Gastroesophageal sphincter (tissue), 4 donors: ENCODE results near the gene SGMS2. TPM values are rescaled to one million over a fixed set of nuclear protein-coding genes. Genes with fewer than 3 reads are reported as not detected.

ENCODE experiments used
- ATAC-seq: fragments of 150-250 bp; one replicate; pipeline ENCODE4 v1.9.1; 2016; ENCODE audit warnings: mild to moderate bottlenecking, moderate library complexity
- H3K27ac ChIP-seq, 4 donors: fragments of 200-600 bp; sonication (generic) in 3 of 4; 1 replicate in 3 of 4; 2 replicates in 1 of 4; pipeline ENCODE4 v1.5.1; 2016 to 2019
- H3K27me3 ChIP-seq: fragments of 200-600 bp; sonication (generic); one replicate; pipeline ENCODE4 v1.5.1; 2019
- H3K36me3 ChIP-seq, 2 donors: fragments of 200-600 bp; sonication (generic); one replicate each; pipeline ENCODE4 v1.5.1; 2019; ENCODE audit warnings: control low read depth in 1 of 2
- H3K4me1 ChIP-seq, 3 donors: fragments of 200-600 bp; sonication (generic); 1 replicate in 2 of 3; 2 replicates in 1 of 3; pipeline ENCODE4 v1.5.1; 2016 to 2019; ENCODE audit warnings: control low read depth in 2 of 3
- H3K4me3 ChIP-seq, 2 donors: fragments of 200-600 bp; sonication (generic); one replicate each; pipeline ENCODE4 v1.5.1; 2019; ENCODE audit warnings: mild to moderate bottlenecking in 1 of 2, moderate library complexity in 1 of 2
- H3K9me3 ChIP-seq, 3 donors: fragments of 200-600 bp; sonication (generic); one replicate each; pipeline ENCODE4 v1.5.1; 2017 to 2019; ENCODE audit warnings: control low read depth in 2 of 3
- EP300 ChIP-seq: sonication (generic); formaldehyde crosslinking; IDR thresholded peaks from one replicate; pipeline ENCODE4 v1.6.1; 2017; ENCODE audit warnings: antibody characterized with exemption, mild to moderate bottlenecking
- POLR2A ChIP-seq, 2 donors: fragments of 450-650 bp; IDR thresholded peaks; one replicate each; pipeline ENCODE4 v1.6.1; 2017; ENCODE audit warnings: antibody characterized with exemption in 2 of 2, mild to moderate bottlenecking in 2 of 2, moderate library complexity in 1 of 2
- POLR2AphosphoS5 ChIP-seq: sonication (generic); formaldehyde crosslinking; IDR thresholded peaks from one replicate; pipeline ENCODE4 v1.6.1; 2017; ENCODE audit warnings: antibody characterized with exemption
- WGBS, 2 donors: methylation state at CpG; one replicate each; pipeline ENCODE4 v1.1.5; 2018; ENCODE audit warnings: low coverage in 1 of 2; 5-methylcytosine and 5-hydroxymethylcytosine counted together
- total RNA-seq, 4 donors: library from RNA; depleted of rRNA; stranded (reverse); fragments of >200 nt; gene quantifications; one replicate each; pipeline ENCODE4 v1.1.0, GENCODE V29; 2016
- TF ChIP-seq, protein P1 (sequence below), 4 experiments: fragments of 200-600 bp in 2 of 4; fragments of 450-650 bp in 2 of 4; sonication (generic) in 1 of 4; IDR thresholded peaks; one replicate each; pipeline ENCODE4 v1.5.1; 2017 to 2019; ENCODE audit warnings: antibody characterized with exemption in 4 of 4, mild to moderate bottlenecking in 2 of 4, moderate library complexity in 2 of 4

SGMS2 gene
- total RNA-seq, 4 donors from 2014 or later, result 170 to 499 (median 277) TPM

DNA sequence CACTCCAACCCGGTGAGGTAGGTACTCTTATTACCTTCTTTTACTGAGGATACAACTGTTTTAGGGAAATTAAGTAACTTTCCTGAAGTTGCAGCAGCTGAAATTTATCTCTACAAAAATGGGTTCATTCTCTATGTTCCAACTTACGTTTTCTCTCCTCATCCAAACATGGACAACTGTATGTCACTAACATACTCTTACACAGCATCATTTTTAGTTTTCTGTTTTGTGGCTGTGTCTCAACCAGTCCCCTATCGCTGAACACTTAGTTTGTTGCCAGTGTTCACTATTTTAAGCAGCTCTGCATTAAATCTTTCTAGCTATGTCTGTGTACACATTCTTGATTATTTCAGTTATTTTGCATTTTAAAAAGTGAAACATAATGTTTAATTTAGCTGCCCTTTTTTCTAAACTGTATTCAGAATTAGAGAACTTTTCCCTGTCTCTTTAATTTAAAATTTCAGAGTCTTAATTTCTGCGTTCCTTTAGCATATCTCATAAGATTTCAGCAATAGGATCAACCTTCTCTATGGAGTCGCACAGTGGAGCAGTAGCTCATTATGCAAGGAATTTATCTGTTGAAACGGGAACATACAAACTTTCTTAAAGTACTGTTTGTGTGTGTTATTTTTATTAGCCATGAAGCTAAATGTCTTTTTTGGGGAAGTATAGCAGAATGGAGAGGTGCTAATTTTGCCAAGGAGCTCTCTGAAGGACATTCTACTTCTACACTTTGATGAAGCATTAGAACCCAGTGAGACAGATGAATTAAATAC is 3.8 kb downstream of the SGMS2 start:
- Histone ChIP-seq H3K36me3 (no peaks in the 10 kb centered on the region), H3K4me1 (peaks cover 0 to 73% (median 4%) of the 10 kb centered on the region in 3 donors), H3K27ac (peak overlapping the region; percentile 91 to 99 (median 97)), H3K27me3 (no peaks in the 10 kb centered on the region), H3K4me3 (no peak overlapping the region), H3K9me3 (no peaks in the 10 kb centered on the region)
- no peak for ATAC-seq
- TF ChIP-seq POLR2AphosphoS5 (no peak), POLR2A (IDR thresholded peaks at IDR 0.05) (no peak), EP300 (no peak)
- TF ChIP-seq, protein P1, sequence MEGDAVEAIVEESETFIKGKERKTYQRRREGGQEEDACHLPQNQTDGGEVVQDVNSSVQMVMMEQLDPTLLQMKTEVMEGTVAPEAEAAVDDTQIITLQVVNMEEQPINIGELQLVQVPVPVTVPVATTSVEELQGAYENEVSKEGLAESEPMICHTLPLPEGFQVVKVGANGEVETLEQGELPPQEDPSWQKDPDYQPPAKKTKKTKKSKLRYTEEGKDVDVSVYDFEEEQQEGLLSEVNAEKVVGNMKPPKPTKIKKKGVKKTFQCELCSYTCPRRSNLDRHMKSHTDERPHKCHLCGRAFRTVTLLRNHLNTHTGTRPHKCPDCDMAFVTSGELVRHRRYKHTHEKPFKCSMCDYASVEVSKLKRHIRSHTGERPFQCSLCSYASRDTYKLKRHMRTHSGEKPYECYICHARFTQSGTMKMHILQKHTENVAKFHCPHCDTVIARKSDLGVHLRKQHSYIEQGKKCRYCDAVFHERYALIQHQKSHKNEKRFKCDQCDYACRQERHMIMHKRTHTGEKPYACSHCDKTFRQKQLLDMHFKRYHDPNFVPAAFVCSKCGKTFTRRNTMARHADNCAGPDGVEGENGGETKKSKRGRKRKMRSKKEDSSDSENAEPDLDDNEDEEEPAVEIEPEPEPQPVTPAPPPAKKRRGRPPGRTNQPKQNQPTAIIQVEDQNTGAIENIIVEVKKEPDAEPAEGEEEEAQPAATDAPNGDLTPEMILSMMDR (IDR thresholded peaks at IDR 0.05), result no peak
- WGBS, 2 donors, result 49 to 72% methylated on average over 4 to 6 of the region's 6 CpGs

DNA sequence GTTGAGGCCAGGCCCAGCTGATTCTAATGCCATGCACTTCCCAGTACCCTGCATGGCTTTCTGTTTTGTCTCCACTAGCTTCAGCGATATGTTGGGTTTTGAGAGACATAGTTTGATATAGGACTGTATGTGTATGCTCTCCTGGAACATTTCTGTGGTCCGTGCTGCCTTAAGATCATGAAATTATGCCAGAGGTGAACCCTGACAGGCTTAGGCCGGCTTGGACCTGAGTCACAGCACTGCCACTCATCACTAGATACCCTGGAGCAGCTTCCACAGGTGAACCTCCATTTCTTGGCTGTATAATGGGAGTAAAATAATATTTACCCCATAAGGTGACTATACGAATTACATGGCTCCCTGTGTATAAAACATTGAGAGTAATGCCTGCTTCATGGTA is 6.4 kb downstream of the SGMS2 start:
- Histone ChIP-seq H3K4me1 (peaks cover 0 to 84% (median 13%) of the 10 kb centered on the region in 3 donors), H3K27me3 (no peaks in the 10 kb centered on the region), H3K9me3 (no peaks in the 10 kb centered on the region), H3K27ac (peak overlapping the region in 3 of 4 donors; percentile 9 to 36 (median 16)), H3K4me3 (no peak overlapping the region), H3K36me3 (no peaks in the 10 kb centered on the region)
- 83% methylated on average over 3 of the region's 4 CpGs; no CpG with 5 or more reads in 1 of the 2 donors for WGBS, 2 donors
- ATAC-seq, result no peak
- no peak for TF ChIP-seq EP300
- TF ChIP-seq POLR2AphosphoS5, result no peak
- TF ChIP-seq, protein P1 (IDR thresholded peaks at IDR 0.05), result no peak
- no peak for TF ChIP-seq POLR2A (IDR thresholded peaks at IDR 0.05)

DNA sequence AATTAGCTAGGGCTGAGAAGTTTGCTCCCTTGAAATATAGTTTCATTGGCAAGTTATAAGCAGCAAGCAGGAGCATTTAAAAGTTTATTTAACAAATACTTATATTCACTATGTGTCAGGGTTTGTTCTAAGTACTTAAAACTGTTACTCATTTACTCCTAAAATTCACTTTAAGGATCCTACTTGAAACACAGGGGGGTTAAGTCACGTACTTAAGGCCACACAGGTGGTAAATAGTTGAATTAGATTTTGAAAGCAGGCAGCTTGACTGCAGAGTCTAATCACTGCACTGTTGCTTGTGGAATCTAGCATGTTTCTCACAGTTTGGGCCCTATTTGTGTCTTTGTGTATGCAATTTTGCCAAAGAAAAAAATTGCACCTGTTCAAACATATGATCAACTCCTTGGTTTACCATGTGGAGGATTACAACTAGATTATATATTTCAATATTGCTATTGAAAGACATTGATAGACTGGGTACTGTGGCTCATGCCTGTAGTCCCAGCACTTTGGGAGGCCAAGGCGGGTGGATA is 7.6 kb downstream of the SGMS2 start:
- H3K36me3 ChIP-seq, result no peaks in the 10 kb centered on the region
- no peaks in the 10 kb centered on the region for H3K27me3 ChIP-seq
- H3K4me1 ChIP-seq, result peaks cover 0 to 84% (median 19%) of the 10 kb centered on the region in 3 donors
- peak overlapping the region in 2 of 4 donors; percentile 16 to 36 for H3K27ac ChIP-seq
- 28 to 67% methylated on average over 1 of the region's 2 CpGs for WGBS, 2 donors
- ATAC-seq, result no peak
- no peak overlapping the region for H3K4me3 ChIP-seq
- TF ChIP-seq POLR2AphosphoS5 (no peak), EP300 (no peak), POLR2A (IDR thresholded peaks at IDR 0.05) (no peak)
- TF ChIP-seq, protein P1 (IDR thresholded peaks at IDR 0.05), result no peak
- H3K9me3 ChIP-seq, result no peaks in the 10 kb centered on the region

DNA sequence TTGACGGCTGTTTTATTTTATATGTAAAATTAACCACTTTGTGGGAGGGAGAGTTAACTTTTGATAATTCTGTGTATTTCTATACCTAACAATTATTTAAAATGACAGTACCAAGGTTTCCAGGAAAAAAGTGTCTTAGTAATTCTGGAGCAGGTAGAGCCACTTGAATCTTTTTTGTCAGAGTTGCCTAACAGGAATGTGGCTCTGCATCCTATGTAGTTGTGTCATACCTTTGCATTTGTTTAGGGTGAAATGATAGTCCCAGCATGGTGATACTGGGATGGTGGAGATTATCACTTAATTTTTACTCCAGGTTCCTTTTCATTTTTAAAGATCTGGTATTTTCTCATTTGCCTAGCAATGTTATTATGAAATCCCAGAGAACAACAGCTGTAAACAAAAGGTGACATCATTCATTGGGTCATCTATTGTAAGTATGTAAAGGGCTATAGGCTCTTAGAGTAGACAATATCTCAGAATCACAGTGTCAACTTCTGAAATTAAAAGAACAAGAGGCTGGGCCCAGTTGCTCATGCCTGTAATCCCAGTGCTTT is 9.6 kb downstream of the SGMS2 start:
- H3K36me3 ChIP-seq, result no peaks in the 10 kb centered on the region
- 67% methylated on average over 1 of the region's 1 CpG for WGBS, 2 donors

More for the DNA sequence above, 9.6 kb downstream of the SGMS2 start:
- H3K27ac ChIP-seq, result peak overlapping the region in 2 of 4 donors; percentile 60 to 62
- no peak for ATAC-seq
- peaks cover 0 to 85% (median 24%) of the 10 kb centered on the region in 3 donors for H3K4me1 ChIP-seq
- no peak for TF ChIP-seq POLR2A (IDR thresholded peaks at IDR 0.05)
- TF ChIP-seq POLR2AphosphoS5, result no peak
- TF ChIP-seq EP300, result no peak
- TF ChIP-seq, protein P1 (IDR thresholded peaks at IDR 0.05), result no peak
- no peak overlapping the region for H3K4me3 ChIP-seq
- no peaks in the 10 kb centered on the region for H3K9me3 ChIP-seq
- no peaks in the 10 kb centered on the region for H3K27me3 ChIP-seq
